GM12872 (cell line): ENCODE measurements around the gene FZD4.

Experiments
- CTCF ChIP-seq: IDR thresholded peaks from 3 replicates; pipeline ENCODE4 v1.5.1; 2011; ENCODE audit warnings: low read depth, mild to moderate bottlenecking, low read length, moderate library complexity; ENCODE audit not compliant: insufficient read depth

Gene FZD4

GRCh38 chr11:86948733-86949132 lies 6.5 kb downstream of the FZD4 start:
- no peak for TF ChIP-seq CTCF

- no peak for TF ChIP-seq CTCF
Measured at GRCh38 chr11:86947541-86947940, 7.7 kb downstream of the FZD4 start.

- TF ChIP-seq CTCF, result no peak
Measured at GRCh38 chr11:86941871-86942599, 13.2 kb downstream of the FZD4 start.

- no peak for TF ChIP-seq CTCF
Measured at GRCh38 chr11:86941077-86941870, 13.9 kb downstream of the FZD4 start.

- TF ChIP-seq CTCF, result 0 out of 3 replicates have a peak, but pooled peaks have one; percentile 2
Measured at GRCh38 chr11:86940122-86940777, 14.9 kb downstream of the FZD4 start.

GRCh38 chr11:86938900-86939880 lies 16.0 kb downstream of the FZD4 start:
- peak; percentile 65 for TF ChIP-seq CTCF
